Measurements from ENCODE around the gene TFCP2L1.

DNA sequence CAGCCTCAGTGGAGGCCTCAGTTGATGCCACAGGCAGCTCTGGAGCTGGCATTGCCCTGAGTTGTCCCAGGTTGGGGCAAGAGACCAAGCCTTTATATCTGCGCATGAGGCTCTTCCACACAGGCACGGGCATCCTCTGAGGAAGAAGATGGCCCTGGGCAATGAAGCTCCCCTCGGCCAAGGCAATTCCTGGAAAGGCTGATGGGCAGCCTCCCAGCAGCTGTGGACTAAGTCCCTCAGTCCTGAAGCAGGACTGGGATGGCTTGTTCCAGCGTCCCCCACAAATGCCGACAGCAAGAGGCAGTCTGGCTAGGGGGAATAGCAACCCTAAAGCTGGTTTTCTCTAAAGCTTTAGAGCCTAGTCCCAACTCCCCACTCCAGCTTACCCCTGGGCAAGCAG is 90.0 kb downstream of the TFCP2L1 start:
- no peak for TF ChIP-seq EZH2phosphoT487 (IDR thresholded peaks at IDR 0.05; ENCODE audit: borderline replicate concordance, low read length)
- TF ChIP-seq, protein P1, sequence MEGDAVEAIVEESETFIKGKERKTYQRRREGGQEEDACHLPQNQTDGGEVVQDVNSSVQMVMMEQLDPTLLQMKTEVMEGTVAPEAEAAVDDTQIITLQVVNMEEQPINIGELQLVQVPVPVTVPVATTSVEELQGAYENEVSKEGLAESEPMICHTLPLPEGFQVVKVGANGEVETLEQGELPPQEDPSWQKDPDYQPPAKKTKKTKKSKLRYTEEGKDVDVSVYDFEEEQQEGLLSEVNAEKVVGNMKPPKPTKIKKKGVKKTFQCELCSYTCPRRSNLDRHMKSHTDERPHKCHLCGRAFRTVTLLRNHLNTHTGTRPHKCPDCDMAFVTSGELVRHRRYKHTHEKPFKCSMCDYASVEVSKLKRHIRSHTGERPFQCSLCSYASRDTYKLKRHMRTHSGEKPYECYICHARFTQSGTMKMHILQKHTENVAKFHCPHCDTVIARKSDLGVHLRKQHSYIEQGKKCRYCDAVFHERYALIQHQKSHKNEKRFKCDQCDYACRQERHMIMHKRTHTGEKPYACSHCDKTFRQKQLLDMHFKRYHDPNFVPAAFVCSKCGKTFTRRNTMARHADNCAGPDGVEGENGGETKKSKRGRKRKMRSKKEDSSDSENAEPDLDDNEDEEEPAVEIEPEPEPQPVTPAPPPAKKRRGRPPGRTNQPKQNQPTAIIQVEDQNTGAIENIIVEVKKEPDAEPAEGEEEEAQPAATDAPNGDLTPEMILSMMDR (conservative IDR thresholded peaks at IDR 0.05; ENCODE audit: low read depth, low read length), result no peak
- TF ChIP-seq EZH2 (IDR thresholded peaks at IDR 0.05; ENCODE audit: low read length, unreplicated experiment), result no peak
